HCT116 (cell line): ENCODE results near the gene PTTG1IP. TPM values are rescaled to one million over a fixed set of nuclear protein-coding genes. Genes with fewer than 3 reads are reported as not detected.
"Not testable (repeated sequence)": the region's sequence is repeated elsewhere in the genome, so short reads cannot be mapped to it uniquely, and the experiment has no call there.

Experiments
- ATAC-seq: fragments of 200-7000 bp; cut with Tn5 transposase; 2 replicates; pipeline ENCODE4 v1.9.1; 2020; ENCODE audit warnings: mild to moderate bottlenecking, moderate library complexity
- BruUV-seq: library from RNA; stranded (reverse); fragments of 400-500 nt; replicated peaks from 2 replicates; lab custom pipeline; 2021; lab: Mats Ljungman, UMichigan
- CTCF ChIA-PET: fragments of 300-600 bp; sonication (Branson Sonifier 250); formaldehyde crosslinking; loops from one replicate; lab custom pipeline; 2021; ENCODE audit warnings: antibody characterized with exemption; lab: Charles Lee
- POLR2A ChIA-PET: fragments of 300-600, 350-600 bp; sonication (Branson Sonifier 250); formaldehyde crosslinking; loops from one replicate; lab custom pipeline; 2021; ENCODE audit warnings: antibody characterized with exemption; lab: Charles Lee
- RAD21 ChIA-PET, 2 experiments: fragments of 300-600 bp; sonication (Branson Sonifier 250); formaldehyde crosslinking; loops; one replicate each; lab custom pipeline; 2023; ENCODE audit warnings: low total read pairs in 2 of 2; ENCODE audit not compliant: uncharacterized antibody in 2 of 2, unreplicated experiment in 2 of 2, low non-redundant PET in 1 of 2; lab: Charles Lee
- DNase-seq: peaks from one replicate; pipeline ENCODE4 v3.0.0-alpha.2; 2010; ENCODE audit warnings: low read depth, low spot score
- H2AFZ ChIP-seq: fragments of 200-600 bp; shearing (Covaris generic), sonication (generic); 2 replicates; pipeline ENCODE4 v1.6.1; 2017; ENCODE audit warnings: low read depth, mixed run types, mixed read lengths, antibody characterized with exemption, low read length; ENCODE audit not compliant: poor library complexity, severe bottlenecking
- H3K27ac ChIP-seq: 2 replicates; pipeline ENCODE4 v1.5.1; 2012; ENCODE audit warnings: low read depth, low read length
- H3K27me3 ChIP-seq: fragments of 200-600 bp; sonication (generic); 2 replicates; pipeline ENCODE4 v1.6.1; 2016; ENCODE audit warnings: mixed run types, low read length, mixed read lengths; ENCODE audit not compliant: insufficient read depth
- H3K36me3 ChIP-seq, 2 experiments: fragments of 200-500 bp in 1 of 2; fragments of 200-600 bp in 1 of 2; sonication (Bioruptor generic) in 1 of 2; sonication (generic) in 1 of 2; 2 replicates each; pipeline versions ENCODE4 v1.5.1 to v1.6.1; 2014 to 2016; ENCODE audit warnings: low read length in 2 of 2, inconsistent platforms in 1 of 2, mixed read lengths in 1 of 2, mixed run types in 1 of 2; ENCODE audit not compliant: insufficient read depth in 2 of 2, control insufficient read depth in 1 of 2
- H3K4me1 ChIP-seq, 2 experiments: fragments of 200-600 bp in 1 of 2; sonication (generic) in 1 of 2; 2 replicates each; pipeline versions ENCODE4 v1.5.1 to v1.6.1; 2012 to 2017; ENCODE audit warnings: low read length in 2 of 2, inconsistent platforms in 1 of 2, mild to moderate bottlenecking in 1 of 2, mixed read lengths in 1 of 2, mixed run types in 1 of 2, moderate library complexity in 1 of 2; ENCODE audit not compliant: insufficient read depth in 2 of 2, control insufficient read depth in 1 of 2
- H3K4me2 ChIP-seq: fragments of 200-600 bp; sonication (generic); 2 replicates; pipeline ENCODE4 v1.6.1; 2017; ENCODE audit warnings: mixed run types, low read length, mixed read lengths
- H3K4me3 ChIP-seq, 2 experiments: fragments of 200-600 bp in 1 of 2; sonication (generic) in 1 of 2; replicated peaks in 1 of 2; 2 replicates each; pipeline ENCODE4 v1.5.1; 2011 to 2016; ENCODE audit warnings: low read length in 2 of 2, control low read depth in 1 of 2, low read depth in 1 of 2, mild to moderate bottlenecking in 1 of 2, mixed read lengths in 1 of 2, mixed run types in 1 of 2
- H3K79me2 ChIP-seq: fragments of 200-600 bp; sonication (generic); 2 replicates; pipeline ENCODE4 v1.6.1; 2017; ENCODE audit warnings: mild to moderate bottlenecking, mixed run types, low read length, moderate library complexity, mixed read lengths; ENCODE audit not compliant: insufficient read depth
- H3K9ac ChIP-seq: fragments of 200-600 bp; sonication (generic); 2 replicates; pipeline ENCODE4 v1.6.1; 2016; ENCODE audit warnings: low read length, mixed read lengths
- H3K9me2 ChIP-seq: fragments of 200-600 bp; sonication (generic), shearing (Covaris generic); 2 replicates; pipeline ENCODE4 v1.6.1; 2017; ENCODE audit warnings: mixed run types, mild to moderate bottlenecking, moderate library complexity; ENCODE audit not compliant: insufficient read depth
- H3K9me3 ChIP-seq, 2 experiments: fragments of 200-500 bp in 1 of 2; fragments of 200-600 bp in 1 of 2; sonication (Bioruptor generic) in 1 of 2; sonication (generic) in 1 of 2; 2 replicates each; pipeline ENCODE4 v1.6.1; 2014 to 2017; ENCODE audit warnings: low read length in 2 of 2, mixed read lengths in 2 of 2, inconsistent platforms in 1 of 2, low read depth in 1 of 2, mild to moderate bottlenecking in 1 of 2, mixed run types in 1 of 2, moderate library complexity in 1 of 2; ENCODE audit not compliant: control insufficient read depth in 1 of 2, insufficient read depth in 1 of 2
- H4K20me1 ChIP-seq: fragments of 200-600 bp; sonication (generic), shearing (Covaris generic); 2 replicates; pipeline ENCODE4 v1.6.1; 2017; ENCODE audit warnings: mixed run types, mild to moderate bottlenecking, moderate library complexity; ENCODE audit not compliant: insufficient read depth
- CEBPB ChIP-seq: IDR thresholded peaks from 2 replicates; pipeline ENCODE4 v1.6.1; 2012; ENCODE audit warnings: low read depth
- EGR1 ChIP-seq: IDR thresholded peaks from 2 replicates; pipeline ENCODE4 v1.6.1; 2012; ENCODE audit warnings: low read depth
- EZH2 ChIP-seq: fragments of 200-600 bp; sonication (generic); IDR thresholded peaks from 2 replicates; pipeline ENCODE4 v1.6.1; 2017; ENCODE audit warnings: antibody characterized with exemption, mixed run types
- POLR2A ChIP-seq: IDR thresholded peaks from 2 replicates; pipeline ENCODE4 v1.7.0; 2011; ENCODE audit warnings: borderline replicate concordance; ENCODE audit not compliant: insufficient read depth, insufficient read length; ENCODE audit errors: extremely low read depth
- POLR2AphosphoS5 ChIP-seq: IDR thresholded peaks from 2 replicates; pipeline ENCODE4 v1.6.1; 2011; ENCODE audit warnings: mild to moderate bottlenecking, low read depth, low read length, moderate library complexity
- SP1 ChIP-seq: IDR thresholded peaks from 2 replicates; pipeline ENCODE4 v1.6.1; 2012; ENCODE audit warnings: low read depth
- ZFX ChIP-seq: fragments of 450-650 bp; IDR thresholded peaks from 2 replicates; pipeline ENCODE4 v1.6.1; 2017
- intact Hi-C: fragments of 100-400 bp; cut with micrococcal nuclease; formaldehyde crosslinking; loops from 2 replicates; pipeline ENCODE4 v1.10.0; 2022
- total RNA-seq: library from RNA; stranded (reverse); gene quantifications from one replicate; pipeline ENCODE4 v1.2.1, GENCODE V29; 2021; ENCODE audit not compliant: unreplicated experiment
- TF ChIP-seq, protein P1 (sequence below): IDR thresholded peaks from 2 replicates; pipeline ENCODE4 v1.6.1; 2012

The PTTG1IP gene
- total RNA-seq, 1 experiment from 2014 or later = 83.4 TPM

DNA sequence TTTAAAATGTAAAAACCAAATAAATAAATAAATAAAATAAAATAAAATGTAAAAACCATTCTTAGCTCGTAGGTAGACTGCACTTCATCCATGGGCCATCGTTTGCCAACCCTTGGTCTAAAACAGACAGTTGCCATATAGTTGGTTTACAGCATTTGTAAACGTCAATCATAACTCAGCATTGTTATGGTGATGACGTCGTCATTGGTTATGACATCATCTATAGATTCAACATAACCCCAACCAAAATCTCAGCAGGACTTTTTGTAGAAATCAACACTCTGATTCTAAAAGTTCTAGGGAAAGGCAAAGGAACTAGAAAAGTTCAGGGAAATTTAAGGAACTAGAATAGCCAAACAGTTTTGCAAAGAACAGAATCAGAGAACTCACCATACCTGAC lies 39.8 kb downstream of the PTTG1IP start:
- CTCF ChIA-PET = no interaction called here
- no TSS peak for BruUV-seq

DNA sequence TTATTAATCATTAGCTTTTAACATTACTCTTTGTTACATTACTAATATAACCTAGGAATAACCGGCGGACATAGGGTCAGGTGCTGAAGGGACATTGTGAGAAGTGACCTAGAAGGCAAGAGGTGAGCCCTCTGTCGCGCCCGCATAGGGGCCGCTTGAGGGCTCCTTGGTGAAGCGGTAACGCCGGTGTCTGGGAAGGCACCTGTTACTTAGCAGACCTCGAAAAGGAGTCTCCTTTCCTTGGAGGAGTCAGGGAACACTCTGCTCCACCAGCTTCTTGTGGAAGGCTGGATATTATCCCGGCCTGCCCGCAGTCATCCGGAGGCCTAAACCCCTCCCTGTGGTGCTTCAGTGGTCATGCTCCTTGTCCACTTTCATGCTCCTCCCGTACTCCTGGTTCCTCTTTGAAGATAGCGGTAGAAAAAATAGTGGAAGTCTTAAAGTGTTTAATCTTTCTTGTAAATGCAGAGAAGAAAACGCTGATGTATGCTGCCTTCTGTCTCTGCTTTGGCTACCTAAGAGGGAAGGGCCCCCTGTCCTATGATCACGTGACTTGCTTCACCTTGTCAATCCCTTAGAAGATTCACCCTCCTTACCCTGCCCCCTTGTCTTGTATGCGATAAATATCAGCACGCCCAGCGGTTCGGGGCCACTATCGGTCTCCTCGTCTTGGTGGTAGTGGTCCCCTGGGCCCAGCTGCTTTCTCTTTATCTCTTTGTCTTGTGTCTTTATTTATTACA lies 40.8 kb downstream of the PTTG1IP start:
- POLR2A ChIA-PET, H3K27ac ChIP-seq, H3K27me3 ChIP-seq, H3K9ac ChIP-seq, H3K79me2 ChIP-seq, H2AFZ ChIP-seq, H3K4me1 ChIP-seq, RAD21 ChIA-PET, ATAC-seq, H4K20me1 ChIP-seq, H3K4me3 ChIP-seq, H3K36me3 ChIP-seq, DNase-seq, BruUV-seq, H3K9me2 ChIP-seq, intact Hi-C loops, H3K4me2 ChIP-seq, CTCF ChIA-PET: not testable (repeated sequence)
- H3K9me3 ChIP-seq = peaks cover 17 to 19% of the 10 kb centered on the region in 2 experiments; a peak in 3 of 4 replicates

More for the DNA sequence above, 39.8 kb downstream of the PTTG1IP start:
- ChIA-PET POLR2A (no interaction called here), RAD21 (no interaction called here)
- Histone ChIP-seq H3K27me3 (no peaks in the 10 kb centered on the region), H3K79me2 (no peaks in the 10 kb centered on the region), H3K9ac (no peak overlapping the region), H4K20me1 (no peaks in the 10 kb centered on the region), H2AFZ (no peak overlapping the region), H3K9me3 (peaks cover 8 to 9% of the 10 kb centered on the region in 2 experiments; a peak in 2 of 4 replicates), H3K4me3 (no peak overlapping the region), H3K36me3 (no peaks in the 10 kb centered on the region), H3K27ac (no peak overlapping the region), H3K4me1 (peaks cover 2 to 10% of the 10 kb centered on the region in 2 experiments; a peak in 1 of 4 replicates), H3K9me2 (no peaks in the 10 kb centered on the region), H3K4me2 (no peak overlapping the region)
- intact Hi-C loops = no loop called here
- ATAC-seq = no peak
- DNase-seq = no peak
- no peak for TF ChIP-seq POLR2A
- no peak for TF ChIP-seq EGR1
- TF ChIP-seq POLR2AphosphoS5 = no peak
- TF ChIP-seq SP1 = no peak
- TF ChIP-seq EZH2 = no peak
- TF ChIP-seq CEBPB = no peak
- TF ChIP-seq, protein P1, sequence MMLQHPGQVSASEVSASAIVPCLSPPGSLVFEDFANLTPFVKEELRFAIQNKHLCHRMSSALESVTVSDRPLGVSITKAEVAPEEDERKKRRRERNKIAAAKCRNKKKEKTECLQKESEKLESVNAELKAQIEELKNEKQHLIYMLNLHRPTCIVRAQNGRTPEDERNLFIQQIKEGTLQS = no peak
- no peak for TF ChIP-seq ZFX
